Endothelial cell of umbilical vein (primary cell): ENCODE measurements around the gene TXNRD3.

Experiments
- EZH2 ChIP-seq: IDR thresholded peaks from 2 replicates; pipeline ENCODE4 v1.6.1; 2012; ENCODE audit warnings: borderline replicate concordance, low read depth, mild to moderate bottlenecking, moderate library complexity, low read length, inconsistent platforms; ENCODE audit not compliant: severe bottlenecking
- GATA2 ChIP-seq: IDR thresholded peaks from 2 replicates; pipeline ENCODE4 v1.7.0; 2011; ENCODE audit warnings: low read depth, mild to moderate bottlenecking, moderate library complexity, mixed read lengths, low read length; ENCODE audit not compliant: insufficient read length, insufficient read depth
- JUN ChIP-seq: IDR thresholded peaks from 2 replicates; pipeline ENCODE4 v1.6.1; 2011; ENCODE audit warnings: borderline replicate concordance, low read depth; ENCODE audit not compliant: insufficient read length, insufficient read depth
- MYC ChIP-seq: IDR thresholded peaks from one replicate; pipeline ENCODE4 v1.6.1; 2011; ENCODE audit warnings: mild to moderate bottlenecking, low read depth, low read length
- POLR2A ChIP-seq: IDR thresholded peaks from 2 replicates; pipeline ENCODE4 v1.6.1; 2012; ENCODE audit warnings: low read depth, mild to moderate bottlenecking, control low read depth, low read length
- POLR2AphosphoS5 ChIP-seq: IDR thresholded peaks from 2 replicates; pipeline ENCODE4 v1.6.1; 2012; ENCODE audit warnings: low read depth, mild to moderate bottlenecking, control low read depth, low read length, moderate library complexity; ENCODE audit not compliant: insufficient read depth
- TF ChIP-seq, protein P1 (sequence below), 2 donors: IDR thresholded peaks; 1 replicate in 1 of 2; 2 replicates in 1 of 2; pipeline ENCODE4 v1.5.1; 2011; ENCODE audit warnings: low read length in 2 of 2, mild to moderate bottlenecking in 2 of 2, moderate library complexity in 2 of 2, control low read depth in 1 of 2, inconsistent platforms in 1 of 2, low read depth in 1 of 2; ENCODE audit not compliant: insufficient read depth in 1 of 2; ENCODE audit errors: extremely low read depth in 1 of 2
- TF ChIP-seq, protein P2 (sequence below): IDR thresholded peaks from 2 replicates; pipeline ENCODE4 v1.6.1; 2011; ENCODE audit not compliant: insufficient read depth, insufficient read length

DNA sequence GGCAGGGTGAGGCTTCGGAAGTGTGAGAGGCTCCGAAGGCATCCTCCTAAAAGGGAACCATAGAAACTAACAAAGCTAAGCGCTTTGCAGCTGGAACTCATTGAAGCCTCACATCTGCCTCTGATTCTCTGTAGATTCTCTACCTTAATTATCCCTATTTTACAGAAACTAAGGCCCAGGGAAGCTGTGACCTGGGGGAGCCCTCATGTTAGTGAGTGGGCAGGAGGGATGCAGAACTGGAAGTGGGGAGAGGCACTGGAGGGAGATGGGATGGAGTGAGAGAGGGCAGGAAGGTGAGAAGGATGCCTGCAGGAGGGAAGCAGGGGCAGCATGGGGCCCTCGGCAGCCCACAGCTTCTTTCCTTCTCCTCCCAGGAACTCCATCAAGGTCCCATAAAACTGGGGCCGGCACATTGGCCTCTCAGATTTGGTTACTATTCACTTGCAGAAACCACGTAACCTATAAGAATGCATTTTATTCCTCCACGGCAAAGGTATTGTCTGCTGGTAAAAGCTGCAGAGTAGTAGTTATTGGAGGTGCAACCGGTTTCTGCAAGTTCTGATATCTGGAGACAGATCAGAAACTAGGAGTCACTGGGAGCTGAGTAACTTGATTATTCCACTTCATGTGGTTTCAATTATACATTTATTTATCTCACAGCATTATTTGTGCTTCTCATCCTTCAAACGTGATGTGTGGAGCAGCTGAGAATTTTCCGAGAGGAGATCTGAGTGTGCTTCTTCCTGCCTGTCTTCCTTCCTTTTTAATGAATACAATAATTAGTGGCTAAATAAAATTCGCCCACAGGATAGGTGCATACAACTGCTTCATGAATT lies 25.1 kb upstream of the TXNRD3 start:
- no peak for TF ChIP-seq POLR2A
- no peak for TF ChIP-seq GATA2
- TF ChIP-seq, protein P1, sequence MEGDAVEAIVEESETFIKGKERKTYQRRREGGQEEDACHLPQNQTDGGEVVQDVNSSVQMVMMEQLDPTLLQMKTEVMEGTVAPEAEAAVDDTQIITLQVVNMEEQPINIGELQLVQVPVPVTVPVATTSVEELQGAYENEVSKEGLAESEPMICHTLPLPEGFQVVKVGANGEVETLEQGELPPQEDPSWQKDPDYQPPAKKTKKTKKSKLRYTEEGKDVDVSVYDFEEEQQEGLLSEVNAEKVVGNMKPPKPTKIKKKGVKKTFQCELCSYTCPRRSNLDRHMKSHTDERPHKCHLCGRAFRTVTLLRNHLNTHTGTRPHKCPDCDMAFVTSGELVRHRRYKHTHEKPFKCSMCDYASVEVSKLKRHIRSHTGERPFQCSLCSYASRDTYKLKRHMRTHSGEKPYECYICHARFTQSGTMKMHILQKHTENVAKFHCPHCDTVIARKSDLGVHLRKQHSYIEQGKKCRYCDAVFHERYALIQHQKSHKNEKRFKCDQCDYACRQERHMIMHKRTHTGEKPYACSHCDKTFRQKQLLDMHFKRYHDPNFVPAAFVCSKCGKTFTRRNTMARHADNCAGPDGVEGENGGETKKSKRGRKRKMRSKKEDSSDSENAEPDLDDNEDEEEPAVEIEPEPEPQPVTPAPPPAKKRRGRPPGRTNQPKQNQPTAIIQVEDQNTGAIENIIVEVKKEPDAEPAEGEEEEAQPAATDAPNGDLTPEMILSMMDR (IDR thresholded peaks at IDR 0.05; ENCODE audit: extremely low read depth in 1 of 2, insufficient read depth in 1 of 2, low read depth in 1 of 2, low read length in 2 of 2), result no peak
- no peak for TF ChIP-seq POLR2AphosphoS5
- TF ChIP-seq, protein P2, sequence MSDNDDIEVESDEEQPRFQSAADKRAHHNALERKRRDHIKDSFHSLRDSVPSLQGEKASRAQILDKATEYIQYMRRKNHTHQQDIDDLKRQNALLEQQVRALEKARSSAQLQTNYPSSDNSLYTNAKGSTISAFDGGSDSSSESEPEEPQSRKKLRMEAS, result no peak
- TF ChIP-seq MYC, result no peak
- no peak for TF ChIP-seq EZH2
- no peak for TF ChIP-seq JUN
